HG02571 (cell line): ENCODE data around the gene HEPACAM2.

Source experiments
- ATAC-seq: cut with Tn5 transposase; IDR thresholded peaks from one replicate; pipeline ENCODE4 v1.9.1; 2021; ENCODE audit warnings: mild to moderate bottlenecking, moderate library complexity; ENCODE audit not compliant: unreplicated experiment

HEPACAM2 gene

DNA sequence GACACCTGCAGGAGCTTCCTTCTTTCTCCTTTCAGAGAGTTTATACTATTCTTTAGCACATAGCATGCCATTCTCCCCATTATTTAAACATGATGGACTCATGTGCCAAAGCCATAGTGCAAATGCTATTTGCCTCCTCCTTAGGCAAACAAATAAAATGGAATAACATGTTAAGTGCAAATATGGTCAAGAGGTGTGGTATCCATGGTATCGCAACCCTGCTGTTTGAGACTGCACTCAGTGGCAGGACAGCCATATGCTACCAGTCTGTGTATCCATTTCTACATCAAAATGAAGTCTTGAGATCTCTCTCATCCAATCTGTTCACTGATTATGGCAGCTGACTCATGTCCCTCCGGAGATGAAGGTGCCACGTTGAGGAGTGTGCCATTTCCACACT is 22.8 kb downstream of the HEPACAM2 start:
- no peak for ATAC-seq

DNA sequence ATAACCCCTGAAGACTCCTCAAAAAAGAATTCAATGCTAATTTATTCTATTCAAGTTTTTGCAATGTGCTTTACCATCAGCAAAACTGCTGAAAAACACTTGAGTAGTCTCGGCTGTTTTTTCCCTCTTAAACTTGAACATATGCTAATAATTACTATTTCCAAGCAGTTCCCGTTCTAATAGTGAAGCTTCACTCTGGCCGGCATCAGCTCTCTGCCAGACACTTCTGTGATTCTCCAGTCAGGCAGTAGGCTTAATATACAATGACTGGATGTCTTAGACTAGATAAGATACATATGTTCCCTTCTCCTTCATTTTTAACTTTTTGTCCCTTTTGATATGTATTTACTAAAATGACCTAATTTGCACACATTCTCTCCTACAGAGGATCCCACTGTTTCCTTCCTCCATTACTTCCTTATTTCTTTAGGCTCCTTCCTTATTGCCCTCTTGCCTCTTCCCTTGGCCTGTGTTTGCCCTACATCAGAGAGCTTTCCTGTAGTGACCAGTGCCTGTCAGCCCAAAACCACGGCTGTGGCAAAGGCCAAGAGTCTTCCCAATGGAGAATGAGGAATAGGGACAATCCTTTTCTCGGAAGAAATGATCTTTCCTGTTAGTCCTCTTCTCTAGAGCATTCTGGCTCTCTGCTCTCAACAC is 23.5 kb downstream of the HEPACAM2 start:
- no peak for ATAC-seq

DNA sequence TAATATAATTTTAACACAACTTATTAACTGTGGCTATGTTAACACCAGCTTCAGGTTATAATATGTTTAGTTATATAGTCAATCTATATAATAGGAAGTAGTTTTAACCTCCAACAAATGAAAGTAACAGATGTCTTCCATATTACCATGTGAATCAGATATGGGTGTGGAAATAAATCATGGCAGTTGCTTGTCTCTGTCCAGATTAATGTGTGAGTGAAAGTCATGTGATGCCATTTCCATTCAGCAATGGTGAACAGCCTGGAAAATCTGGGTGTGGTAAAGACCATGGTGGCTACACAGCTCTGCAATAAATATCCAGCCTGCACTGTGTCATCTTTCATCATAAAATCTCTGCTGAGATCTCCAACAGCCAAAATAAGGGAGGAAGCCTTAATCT is 27.8 kb downstream of the HEPACAM2 start:
- ATAC-seq: no peak

DNA sequence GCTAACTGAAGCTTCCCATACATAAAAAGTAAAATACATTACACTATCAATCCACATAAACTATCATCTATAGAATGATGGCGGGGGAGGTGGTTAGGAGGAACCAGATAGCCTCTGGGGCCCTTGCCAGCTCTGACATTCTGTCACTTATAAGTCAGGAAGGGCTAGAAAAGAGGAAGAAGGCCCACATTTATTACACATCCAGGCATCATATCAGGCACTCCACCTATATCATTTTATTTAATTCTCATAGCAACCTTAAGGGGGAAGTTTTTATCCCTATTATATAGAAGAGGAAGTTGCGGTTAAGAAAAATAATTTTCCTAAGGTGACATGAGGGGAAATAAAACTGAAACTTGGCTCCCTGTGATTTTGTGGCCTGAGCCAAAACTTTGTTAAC is 29.9 kb downstream of the HEPACAM2 start:
- no peak for ATAC-seq

DNA sequence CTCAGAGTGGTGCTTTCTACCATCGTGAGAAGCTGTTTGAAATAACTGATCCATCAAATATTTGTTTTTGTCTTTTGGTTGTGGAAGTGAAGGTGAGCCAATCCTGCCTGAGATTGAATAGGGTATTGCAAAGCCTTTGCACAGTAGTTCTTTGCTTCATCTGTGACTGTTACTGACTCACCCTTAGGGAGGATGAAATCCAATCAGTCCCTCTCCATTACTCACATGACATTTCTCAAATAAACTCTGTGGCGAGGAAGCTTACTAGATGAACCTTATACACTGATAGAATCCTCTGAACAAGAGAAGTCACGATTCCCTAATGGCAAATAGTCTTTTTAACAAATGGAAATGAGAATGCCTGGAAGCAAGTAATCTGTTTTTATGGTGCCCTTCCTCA is 31.9 kb downstream of the HEPACAM2 start:
- ATAC-seq: no peak

DNA sequence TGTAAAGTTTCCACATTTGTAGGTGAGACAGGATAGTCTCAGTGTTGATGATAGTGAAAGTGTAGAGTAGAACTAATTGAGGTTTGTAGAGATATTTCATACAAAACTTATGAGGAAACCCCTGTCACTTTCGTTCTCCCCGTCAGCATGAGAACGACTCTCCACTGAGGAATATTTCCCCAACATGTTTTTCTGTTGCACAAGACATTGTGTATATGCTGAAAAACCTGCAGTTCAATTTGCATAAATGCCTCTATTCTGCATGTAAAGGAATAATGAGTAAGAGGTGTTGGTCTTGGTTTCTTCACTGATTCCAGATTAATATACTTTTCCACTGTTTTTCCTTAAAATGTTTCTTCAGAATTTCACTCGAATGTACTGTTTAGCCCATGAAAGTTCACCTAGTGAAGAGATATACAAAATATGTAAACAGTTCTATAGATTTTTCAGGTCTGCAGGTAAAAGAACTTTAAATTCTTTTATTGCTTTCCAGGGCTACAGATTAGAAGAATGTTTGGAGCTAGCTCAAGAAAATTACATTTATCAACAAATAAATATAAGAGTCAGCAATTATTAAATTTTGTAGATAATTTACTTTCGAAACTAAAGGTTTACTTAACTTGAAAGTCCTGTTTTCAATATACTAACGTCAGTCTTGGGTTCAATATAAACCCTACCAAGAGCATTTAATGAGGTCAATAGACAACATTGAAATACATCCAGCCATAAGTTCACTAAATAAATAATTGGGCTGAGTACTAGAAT is 37.2 kb downstream of the HEPACAM2 start:
- no peak for ATAC-seq

DNA sequence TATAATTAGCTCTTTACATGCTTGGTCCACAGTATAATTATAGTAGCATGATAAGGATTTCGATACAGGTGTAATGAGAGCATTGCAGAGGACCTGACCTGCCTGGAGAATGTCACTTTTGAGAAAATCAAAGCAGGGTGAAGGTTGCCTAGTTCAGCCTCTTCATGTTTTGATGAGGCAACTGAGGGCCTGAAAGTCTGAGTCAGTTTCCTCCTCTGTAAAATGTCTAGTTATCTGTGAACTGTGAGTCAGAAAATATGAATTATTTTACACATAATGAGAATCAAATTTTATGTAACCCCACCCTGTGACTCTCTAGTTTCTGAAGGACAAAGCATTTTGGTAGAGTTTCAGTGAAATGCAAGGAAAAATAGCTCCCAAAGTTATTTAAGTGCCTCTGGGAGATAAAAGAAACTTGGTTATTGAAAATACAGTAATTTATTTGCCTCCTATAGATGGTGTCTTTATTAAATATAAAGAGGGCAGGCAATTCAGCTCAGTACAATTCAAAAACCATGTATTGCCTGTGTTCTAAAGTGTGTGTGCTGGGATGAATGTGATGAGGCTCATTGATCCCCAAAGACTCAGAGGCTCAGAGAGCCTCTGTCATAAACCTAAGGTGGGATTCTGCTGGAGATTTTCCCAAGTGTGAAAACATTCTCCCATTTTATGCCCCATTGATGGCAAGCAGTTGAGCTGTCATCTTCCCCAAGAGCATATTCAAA is 40.8 kb downstream of the HEPACAM2 start:
- ATAC-seq: no peak

DNA sequence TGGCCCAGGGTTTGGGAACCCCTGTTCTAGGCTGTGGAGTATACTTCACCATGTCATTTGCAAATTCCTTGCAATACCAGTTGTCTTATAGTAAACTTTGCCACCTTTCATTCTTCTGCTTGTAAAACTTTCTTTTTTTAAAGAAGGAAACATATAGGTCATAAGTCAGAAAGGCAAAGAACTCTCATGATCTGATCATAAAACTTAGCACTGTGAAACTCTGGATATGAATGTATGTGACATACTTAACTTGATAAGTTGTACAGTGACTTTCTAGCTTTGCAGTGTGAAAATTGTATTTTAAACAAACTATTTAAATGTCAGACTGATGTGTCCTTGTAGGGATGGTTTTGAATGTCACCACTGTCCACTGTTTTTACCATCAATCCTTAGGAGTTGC is 47.1 kb downstream of the HEPACAM2 start:
- no peak for ATAC-seq

DNA sequence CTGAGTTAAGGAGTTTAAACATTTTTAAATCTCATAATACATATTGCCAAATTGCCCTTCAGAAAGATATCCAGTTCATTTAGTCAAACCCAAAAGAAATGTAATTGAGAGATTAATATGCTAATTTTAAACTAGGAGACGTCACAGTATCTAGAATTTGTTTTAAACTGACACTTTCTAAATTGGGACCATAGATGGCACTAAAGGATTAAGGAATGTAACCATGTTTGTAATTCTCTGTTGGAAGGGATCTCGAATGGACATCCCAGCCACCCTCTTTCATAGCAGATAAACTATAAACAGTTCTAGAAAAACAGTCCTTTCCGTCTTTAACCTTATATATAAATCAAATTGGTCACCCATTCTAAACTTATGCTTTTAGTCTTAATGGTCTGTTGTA is 48.1 kb downstream of the HEPACAM2 start:
- no peak for ATAC-seq

DNA sequence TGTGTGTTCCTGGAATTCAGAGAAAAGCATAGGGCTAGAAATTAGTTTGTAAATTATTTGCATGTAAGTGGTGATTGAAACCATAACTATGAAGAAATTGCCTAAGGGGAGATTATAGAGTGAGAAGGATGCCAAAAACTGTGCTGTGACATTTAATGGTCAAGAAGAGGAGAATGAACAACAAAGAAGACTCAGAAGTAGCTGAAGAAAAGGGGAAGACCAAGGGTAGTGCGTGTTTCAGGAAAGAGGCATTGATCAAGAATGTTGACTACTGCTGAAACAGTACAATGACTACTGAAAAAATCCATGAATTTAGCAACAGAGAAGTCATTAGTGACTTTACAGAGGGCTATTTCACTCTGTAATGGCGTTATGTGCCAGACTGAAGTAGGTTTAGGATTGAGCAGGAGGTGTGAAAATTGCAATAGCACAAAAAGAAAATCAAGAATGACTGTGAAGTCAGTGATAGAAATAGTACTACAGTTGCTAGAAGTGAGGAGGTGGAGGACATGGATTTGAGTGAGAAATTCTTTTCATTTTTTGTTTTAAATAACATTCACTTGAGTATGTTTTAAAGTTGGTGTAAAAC is 49.2 kb downstream of the HEPACAM2 start:
- ATAC-seq: no peak

DNA sequence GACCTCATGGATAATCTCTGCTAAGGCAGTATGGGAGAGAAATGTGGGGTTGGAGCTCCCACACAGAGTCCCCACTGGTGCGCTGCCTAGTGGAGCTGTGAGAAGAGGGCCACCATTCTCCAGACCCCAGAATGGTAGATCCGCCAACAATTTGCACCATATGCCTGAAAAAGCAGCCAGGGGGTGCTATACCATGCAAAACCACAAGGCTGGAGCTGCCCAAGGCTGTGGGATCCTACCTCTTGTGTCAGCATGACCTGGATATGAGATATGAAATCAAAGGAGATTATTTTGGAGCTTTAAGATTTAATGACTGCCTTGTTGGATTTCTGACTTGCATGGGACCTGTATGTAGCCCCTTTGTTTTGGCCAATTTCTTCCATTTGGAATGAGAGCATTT is 51.0 kb downstream of the HEPACAM2 start:
- ATAC-seq: no peak

DNA sequence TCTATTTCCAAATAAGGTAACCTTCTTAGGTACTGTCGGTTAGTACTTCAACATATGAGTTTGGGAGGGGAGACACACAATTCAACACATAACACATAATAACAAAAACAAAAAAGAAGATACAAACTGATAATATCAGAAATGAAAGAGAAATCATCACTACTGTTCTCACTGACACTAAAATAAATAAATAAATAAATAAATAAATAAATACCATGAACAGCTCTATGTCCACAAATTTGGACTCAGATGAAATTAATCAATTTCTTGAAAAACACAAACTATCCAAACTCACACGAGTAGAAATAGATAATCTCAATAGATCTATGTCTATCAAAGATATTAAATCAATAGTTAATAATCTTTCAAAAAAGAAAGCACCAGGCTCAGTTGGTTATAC is 53.6 kb downstream of the HEPACAM2 start:
- ATAC-seq: no peak

DNA sequence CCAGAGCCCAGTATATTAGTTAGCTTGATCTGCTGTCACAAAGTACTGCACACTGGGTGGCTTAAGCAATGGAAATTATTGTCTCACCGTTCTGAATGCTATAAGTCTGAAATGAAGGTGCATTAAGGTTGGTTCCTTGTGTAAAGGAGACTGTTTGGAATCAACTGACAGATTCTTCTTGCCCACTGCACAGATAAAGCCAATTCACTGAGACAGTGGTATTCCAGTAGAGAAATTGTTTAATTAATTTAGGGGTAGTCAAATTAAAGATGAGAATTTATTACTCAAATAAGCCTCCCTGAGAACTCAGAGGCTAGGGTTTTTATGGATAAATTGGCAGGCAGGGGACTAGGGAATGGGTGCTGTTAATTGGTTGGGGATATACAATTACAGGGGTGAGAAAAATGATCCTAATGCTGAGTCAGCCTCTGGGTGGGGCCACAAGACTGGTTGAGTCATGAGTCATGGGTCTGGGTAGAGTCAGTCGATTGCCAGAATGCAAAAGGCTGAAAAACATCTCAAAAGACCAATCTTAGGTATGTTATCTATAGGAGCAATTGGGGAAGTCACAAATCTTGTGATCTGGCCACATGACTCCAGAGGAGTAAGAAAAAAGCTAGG is 54.6 kb downstream of the HEPACAM2 start:
- ATAC-seq: no peak

DNA sequence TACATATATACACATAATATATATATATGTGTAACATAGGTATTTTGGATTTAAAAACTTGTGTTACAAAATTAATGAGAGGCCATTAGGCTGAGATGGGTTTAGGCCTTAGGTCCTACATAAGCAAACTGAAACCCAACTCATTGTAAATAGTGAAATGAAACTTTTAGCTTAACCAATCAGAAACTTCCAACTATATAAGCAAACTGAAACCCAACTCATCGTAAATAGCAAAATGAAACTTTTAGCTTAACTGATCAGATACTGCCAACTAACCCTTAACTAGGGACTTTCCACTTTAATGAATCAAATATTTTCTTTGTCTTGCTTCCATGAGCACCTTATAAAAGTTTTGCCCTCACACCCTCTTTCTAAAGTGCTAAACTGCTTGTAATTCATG is 60.8 kb downstream of the HEPACAM2 start:
- ATAC-seq: peak; percentile 99

DNA sequence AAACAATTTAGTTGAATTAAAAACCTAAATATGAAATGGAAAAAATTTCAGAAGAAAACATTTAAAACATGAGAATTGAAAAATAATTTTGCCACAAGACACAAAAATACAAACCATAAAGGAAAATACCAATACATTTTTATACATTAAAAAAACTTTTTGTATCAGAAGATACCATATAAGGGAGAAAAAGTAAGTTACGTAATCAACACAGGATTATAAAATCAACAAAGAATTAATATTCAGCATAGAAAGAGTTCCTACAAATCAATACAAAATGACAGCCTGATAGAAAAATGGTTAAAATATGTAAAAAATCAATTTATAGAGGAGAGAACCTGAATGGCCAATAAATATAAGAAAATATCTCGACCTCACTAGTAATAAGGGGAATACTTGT is 61.5 kb downstream of the HEPACAM2 start:
- ATAC-seq: no peak

DNA sequence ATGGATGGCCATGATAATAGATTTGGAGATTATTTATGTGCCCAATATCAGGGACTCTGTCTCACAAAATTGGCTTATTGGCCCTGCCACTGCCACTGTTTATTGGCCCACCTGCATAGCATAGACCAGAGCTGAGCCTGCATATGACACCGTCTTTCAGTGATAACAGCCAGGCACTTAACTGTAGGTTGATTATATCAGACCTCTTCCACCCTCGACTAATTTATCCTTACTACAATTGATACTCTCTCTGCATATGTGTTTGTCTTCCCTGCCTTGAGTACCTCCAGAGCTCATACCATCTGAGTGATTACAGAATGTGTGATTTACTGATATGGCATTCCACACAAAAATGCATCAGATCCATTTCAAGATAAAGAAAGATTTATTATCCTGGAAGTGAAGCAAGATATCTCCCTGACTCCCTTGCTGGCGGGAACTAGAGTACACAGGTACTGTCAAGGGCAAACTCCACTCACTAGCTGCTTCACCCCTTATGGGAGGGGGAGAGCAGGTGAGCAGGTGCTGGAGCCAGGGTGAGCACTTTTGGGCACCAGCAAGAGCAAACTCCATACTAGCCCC is 65.0 kb downstream of the HEPACAM2 start:
- ATAC-seq: no peak

DNA sequence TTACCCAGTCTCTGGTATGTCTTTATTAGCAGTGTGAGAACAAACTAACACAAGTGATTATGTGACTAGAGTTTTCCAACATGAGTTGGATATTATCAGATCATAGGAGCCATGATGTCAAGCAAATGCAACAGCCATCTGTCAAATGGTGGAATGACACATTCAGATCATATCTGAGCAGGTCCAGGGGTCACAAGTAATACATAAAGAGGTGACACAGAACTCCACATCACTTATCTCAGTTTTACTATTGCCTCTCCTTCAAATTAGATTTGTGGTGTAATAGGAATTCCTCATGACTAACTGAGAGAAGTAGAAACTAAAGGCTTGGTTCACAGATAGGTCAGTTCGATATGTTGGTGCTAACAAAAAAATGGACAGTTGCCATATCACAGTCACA is 65.9 kb downstream of the HEPACAM2 start:
- no peak for ATAC-seq

DNA sequence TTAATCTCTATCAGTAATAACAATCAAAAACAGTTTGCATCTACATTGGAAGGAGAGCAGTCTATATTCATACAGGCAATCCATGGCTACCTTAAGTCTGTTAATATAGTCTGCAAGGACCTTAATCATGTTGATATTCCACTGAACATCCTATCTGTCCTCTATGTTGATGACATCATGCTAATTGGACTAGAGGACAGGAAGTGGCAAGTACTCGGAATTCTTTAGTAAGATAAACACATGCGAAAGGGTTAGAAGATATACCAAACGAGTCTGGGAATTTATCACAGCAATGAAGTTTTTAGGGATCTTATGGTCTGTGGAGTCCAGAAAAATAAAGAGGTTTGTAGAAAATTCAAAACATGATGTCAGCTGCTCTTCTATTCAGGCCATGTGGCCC is 66.8 kb downstream of the HEPACAM2 start:
- ATAC-seq: no peak

DNA sequence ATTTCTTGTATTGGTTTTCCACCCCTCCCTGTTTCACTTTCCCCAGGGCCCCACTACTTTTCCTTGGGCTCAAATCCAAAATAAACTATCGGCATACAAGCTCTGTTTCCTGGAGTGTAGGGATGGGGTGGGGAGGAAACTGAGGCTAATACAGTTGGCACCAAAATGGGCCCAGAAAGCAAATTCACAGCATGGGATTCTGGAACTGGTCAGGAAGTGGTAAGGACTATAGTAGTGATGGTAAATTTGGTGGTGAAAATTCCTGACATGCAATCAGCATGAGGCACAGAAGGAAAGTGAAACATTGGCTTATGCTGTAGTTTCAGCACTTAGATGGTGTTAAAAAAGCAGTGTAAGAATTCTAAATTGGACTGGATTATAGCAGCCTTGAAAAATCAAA is 69.4 kb downstream of the HEPACAM2 start:
- no peak for ATAC-seq

DNA sequence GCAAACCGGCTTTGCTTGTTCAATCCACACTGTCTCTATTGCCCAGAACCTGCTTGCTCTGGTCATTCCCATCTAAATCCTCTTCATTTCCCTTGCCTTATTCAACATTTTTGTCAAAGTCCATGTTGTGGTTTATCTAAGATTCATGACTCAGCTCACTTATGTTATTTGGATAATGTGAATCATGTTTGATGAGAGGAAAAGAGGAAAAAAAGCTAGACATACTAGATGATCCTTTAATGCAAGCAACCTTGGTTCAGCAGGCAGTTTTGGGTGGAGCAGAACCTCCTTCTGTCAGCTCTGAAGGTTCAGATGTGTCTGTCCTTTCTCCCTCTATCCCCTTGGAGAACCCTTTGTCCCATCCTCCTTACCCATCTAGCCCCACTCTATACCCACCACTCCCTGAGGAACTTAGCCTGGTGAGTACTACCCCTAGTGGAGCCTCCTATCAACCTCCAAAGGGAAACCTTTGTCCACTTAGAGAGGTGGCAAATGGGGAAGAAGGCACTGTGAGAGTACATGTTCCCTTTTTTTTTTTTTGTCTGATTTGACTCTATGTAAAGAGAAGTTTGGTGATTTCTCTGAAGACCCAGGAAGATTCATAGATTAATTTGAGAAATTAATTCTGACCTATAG is 76.0 kb downstream of the HEPACAM2 start:
- ATAC-seq: no peak
